Ectodermal cell (in vitro differentiated cells): ENCODE measurements around the gene VEGFA.

Experiments used
- H3K27ac ChIP-seq: 2 replicates; pipeline ENCODE4 v1.7.0; 2013; ENCODE audit warnings: mild to moderate bottlenecking, low read depth, low read length; ENCODE audit not compliant: insufficient read depth, poor library complexity, severe bottlenecking
- H3K27me3 ChIP-seq: 2 replicates; pipeline ENCODE4 v1.7.0; 2013; ENCODE audit warnings: mild to moderate bottlenecking, low read length; ENCODE audit not compliant: insufficient read depth, control insufficient read depth, poor library complexity, severe bottlenecking
- H3K36me3 ChIP-seq: one replicate; pipeline ENCODE4 v1.7.0; 2013; ENCODE audit warnings: low read length; ENCODE audit not compliant: control insufficient read depth, insufficient read depth
- H3K4me1 ChIP-seq: one replicate; pipeline ENCODE4 v1.7.0; 2013; ENCODE audit warnings: low read length; ENCODE audit not compliant: control insufficient read depth, insufficient read depth
- H3K4me3 ChIP-seq: 2 replicates; pipeline ENCODE4 v1.7.0; 2013; ENCODE audit warnings: low read depth, low read length, control low read depth; ENCODE audit not compliant: insufficient read depth
- H3K9me3 ChIP-seq: 2 replicates; pipeline ENCODE4 v1.7.0; 2013; ENCODE audit warnings: mild to moderate bottlenecking, low read length, moderate library complexity; ENCODE audit not compliant: control insufficient read depth
- WGBS, 2 experiments: methylation state at CpG; one replicate each; pipeline ENCODE4 v1.1.7; 2013; ENCODE audit warnings: missing lambda C conversion rate in 2 of 2; 5-methylcytosine and 5-hydroxymethylcytosine counted together

Gene VEGFA

DNA sequence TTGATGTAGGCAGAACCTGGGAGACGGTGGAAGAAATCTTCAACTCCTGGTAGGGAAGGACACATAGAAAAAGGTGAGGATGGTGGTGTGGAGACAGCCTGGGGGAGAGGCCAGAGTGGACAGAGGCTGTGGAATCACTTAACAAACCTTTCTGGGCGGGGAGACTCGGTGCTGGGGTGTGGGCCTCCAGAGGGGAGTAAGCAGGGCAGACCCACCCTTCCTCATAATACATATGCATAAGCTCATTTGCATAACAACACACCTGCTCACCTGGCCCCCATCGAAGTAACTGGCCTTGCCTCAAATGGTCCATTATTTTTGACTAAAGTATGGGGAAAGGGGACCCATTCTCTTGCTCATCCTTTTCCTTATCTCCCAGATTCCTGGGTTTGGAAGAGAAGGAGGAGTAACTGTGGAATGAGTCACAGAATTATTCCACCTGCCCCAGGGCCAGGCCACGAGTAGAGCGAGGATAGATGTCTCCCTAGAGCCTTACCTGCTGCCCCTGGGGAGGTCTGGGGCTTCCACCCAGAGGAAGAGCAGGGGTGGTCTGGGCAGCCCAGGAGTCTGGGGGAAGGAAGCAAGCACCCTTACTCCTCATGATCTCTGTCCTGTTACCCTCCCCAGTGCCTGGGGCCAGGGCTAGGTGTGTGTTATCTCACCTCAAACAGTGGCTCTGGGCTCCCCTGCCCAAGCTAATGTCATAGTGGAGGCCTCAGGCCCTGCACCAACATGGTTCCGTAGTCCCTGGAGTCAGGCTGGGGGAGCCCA, 10.7 kb upstream of the VEGFA start:
- no peak overlapping the region for H3K4me3 ChIP-seq
- H3K27ac ChIP-seq: no peak overlapping the region
- no peaks in the 10 kb centered on the region for H3K9me3 ChIP-seq
- peaks cover 8% of the 10 kb centered on the region for H3K4me1 ChIP-seq
- no peaks in the 10 kb centered on the region for H3K36me3 ChIP-seq
- no peaks in the 10 kb centered on the region for H3K27me3 ChIP-seq
- WGBS, 2 experiments: 75 to 90% methylated on average over 6 to 7 of the region's 7 CpGs

DNA sequence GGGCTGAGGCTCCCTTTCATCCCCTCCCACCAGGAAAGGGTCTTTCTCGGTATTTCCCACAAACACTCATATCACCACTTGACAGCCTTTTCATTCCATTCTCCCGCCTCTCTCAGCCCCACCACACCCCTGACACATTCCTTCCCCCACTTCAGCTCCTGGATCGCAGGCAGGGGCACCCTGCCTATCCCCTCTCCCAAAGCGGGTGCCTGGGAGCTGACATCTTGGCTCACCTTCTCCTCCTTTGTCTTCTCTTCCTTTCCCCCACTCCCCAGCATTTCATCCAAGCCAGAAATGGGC, 10.2 kb upstream of the VEGFA start:
- H3K4me3 ChIP-seq: no peak overlapping the region
- no peak overlapping the region for H3K27ac ChIP-seq
- WGBS, 2 experiments: 86 to 89% methylated on average over 4 of the region's 4 CpGs

DNA sequence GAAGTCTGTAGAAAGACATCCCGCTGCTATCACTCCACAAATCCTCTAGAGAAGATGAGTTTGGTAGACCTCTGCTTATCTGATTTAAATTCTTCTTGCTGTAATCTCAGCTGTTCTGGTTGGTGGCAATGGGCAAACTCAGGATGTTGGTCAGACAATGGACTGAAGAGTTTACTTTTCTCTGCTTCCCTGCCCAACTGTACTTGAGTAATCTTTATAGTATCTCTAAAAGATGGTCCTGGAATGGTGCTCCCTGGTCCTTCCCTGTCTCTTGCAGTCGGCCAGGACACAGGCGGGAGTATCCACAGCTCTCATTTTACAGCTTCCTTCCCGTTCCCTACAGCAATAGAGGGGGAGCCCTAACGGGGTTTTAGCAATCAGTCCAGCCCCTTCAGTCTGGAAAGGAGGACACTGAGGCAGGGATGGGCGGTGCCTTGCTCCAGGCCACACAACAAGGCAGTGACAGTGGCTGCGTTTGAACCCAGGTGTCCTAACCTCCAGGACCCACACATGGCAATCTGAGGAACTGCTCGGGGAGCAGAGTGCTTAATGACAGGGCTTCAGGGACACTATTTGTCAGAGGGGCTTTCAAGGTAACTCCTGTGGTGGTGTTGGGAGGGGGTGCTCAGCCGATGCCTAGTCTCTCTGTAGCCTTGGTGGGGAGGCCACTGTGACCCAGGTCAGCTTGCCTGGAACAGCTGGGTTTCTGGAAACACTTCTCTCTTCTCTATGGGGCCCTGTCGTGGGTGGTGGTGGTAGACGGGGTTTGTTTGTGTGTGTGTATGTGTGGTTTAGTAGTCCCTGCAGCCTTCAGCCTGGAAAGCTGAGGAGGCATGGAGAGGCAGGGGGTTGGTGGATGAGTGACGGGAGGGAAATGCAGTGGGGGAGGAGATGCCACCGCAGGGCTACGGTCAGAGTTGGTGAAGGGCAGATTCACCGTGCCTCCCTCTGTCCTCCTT, 9.5 kb upstream of the VEGFA start:
- H3K9me3 ChIP-seq: no peaks in the 10 kb centered on the region
- no peaks in the 10 kb centered on the region for H3K27me3 ChIP-seq
- no peaks in the 10 kb centered on the region for H3K36me3 ChIP-seq
- H3K27ac ChIP-seq: no peak overlapping the region
- H3K4me3 ChIP-seq: no peak overlapping the region
- H3K4me1 ChIP-seq: peaks cover 9% of the 10 kb centered on the region
- WGBS, 2 experiments: 80 to 82% methylated on average over 15 of the region's 15 CpGs

More for the DNA sequence above, 10.2 kb upstream of the VEGFA start:
- Histone ChIP-seq H3K36me3 (no peaks in the 10 kb centered on the region), H3K9me3 (no peaks in the 10 kb centered on the region), H3K27me3 (no peaks in the 10 kb centered on the region), H3K4me1 (peaks cover 8% of the 10 kb centered on the region)

DNA sequence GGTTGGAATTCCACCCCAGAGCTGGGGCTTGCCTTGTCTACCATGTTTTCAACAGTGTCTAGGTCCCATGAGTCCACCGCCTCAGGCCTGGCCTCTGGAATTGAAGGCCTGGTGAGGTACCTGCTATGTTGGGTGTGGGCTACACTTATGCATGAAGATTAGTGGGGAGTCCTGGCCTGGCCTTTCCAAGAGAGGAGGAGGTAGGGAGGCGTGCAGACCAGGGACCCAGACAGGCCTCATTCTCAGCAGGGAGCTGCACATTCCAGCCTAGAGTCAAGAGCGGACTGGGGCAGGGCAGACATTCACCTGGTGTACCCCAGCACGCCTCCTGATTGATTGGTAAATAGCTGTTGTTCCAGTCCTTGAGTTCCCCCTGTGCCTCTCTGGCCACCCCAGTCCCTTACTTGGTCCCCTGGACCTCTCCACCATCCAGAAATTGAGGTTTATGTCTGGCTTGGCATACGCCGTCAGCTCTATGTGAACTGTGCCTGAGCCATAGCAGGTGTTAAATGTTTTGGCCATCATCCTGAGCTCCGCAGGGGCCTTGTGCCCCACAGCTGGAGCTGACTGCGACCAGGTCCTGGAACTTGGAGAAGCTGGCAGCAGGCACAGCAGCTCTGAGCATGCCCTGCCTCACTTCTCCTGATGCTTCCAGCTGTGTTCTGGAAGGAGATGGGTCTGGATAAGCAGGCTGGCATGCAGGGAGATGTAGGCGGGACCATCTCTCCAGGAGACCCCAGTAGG, 8.2 kb upstream of the VEGFA start:
- no peaks in the 10 kb centered on the region for H3K27me3 ChIP-seq
- H3K4me3 ChIP-seq: no peak overlapping the region
- H3K4me1 ChIP-seq: peaks cover 21% of the 10 kb centered on the region
- no peaks in the 10 kb centered on the region for H3K36me3 ChIP-seq
- H3K27ac ChIP-seq: no peak overlapping the region
- WGBS, 2 experiments: 93 to 94% methylated on average over 9 of the region's 9 CpGs
- no peaks in the 10 kb centered on the region for H3K9me3 ChIP-seq

DNA sequence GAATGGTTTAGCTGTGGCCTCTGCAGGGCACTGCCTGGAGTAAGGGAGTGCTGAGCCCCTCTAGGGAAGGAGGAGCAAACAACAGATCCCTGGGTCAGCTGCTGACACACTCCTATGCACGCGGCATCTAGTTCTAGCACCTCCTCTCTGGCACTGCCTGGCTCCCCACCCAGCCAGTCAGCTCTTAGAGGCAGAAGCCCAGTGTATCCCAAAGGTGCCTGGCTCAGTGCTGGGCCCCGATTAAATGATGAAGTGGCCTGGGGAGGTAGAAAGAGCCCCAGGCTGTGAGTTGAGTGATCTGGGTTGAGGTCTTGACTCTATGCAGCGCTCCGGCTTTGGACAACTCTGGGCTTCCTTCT, 7.6 kb upstream of the VEGFA start:
- H3K27ac ChIP-seq: no peak overlapping the region
- WGBS, 2 experiments: 91 to 94% methylated on average over 5 of the region's 5 CpGs
- no peaks in the 10 kb centered on the region for H3K27me3 ChIP-seq

DNA sequence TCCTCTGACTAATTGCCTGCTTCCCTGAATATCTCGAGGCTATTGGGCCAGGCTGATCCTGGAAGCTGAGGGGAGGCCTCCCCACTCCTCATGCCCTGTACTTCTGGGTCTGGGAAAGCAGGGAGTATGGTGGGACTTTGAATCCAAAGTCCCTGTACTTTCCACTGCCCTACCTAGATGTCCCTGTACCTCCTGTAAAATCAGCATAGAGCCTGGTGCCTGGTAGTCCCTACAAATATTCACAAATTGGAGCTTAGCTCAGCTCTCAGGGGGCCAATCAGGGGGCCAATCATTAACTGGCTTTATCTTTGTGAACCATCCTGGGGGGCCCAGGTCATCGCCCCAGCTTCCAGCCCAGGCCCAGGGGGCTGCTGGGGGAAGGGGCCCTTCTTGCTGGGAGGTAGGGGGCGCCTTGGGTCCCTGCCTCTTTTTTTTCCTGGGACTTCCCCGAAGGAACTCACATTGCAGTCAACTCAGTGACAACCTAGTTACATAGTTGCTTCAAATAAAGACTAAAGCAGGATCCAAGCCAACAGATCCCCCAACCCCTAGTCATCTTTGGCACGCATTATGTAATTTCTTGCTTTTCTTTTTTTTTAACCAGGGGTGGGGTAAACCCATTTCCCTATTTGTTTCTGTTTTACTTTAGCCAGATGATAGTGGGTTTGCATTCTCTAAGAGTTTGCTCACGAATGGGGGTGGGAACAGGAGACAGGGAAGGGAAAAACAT, 6.9 kb upstream of the VEGFA start:
- no peak overlapping the region for H3K27ac ChIP-seq
- 62 to 73% methylated on average over 6 of the region's 6 CpGs for WGBS, 2 experiments
- H3K27me3 ChIP-seq: no peaks in the 10 kb centered on the region
- H3K4me3 ChIP-seq: no peak overlapping the region
- H3K4me1 ChIP-seq: peaks cover 27% of the 10 kb centered on the region
- H3K36me3 ChIP-seq: no peaks in the 10 kb centered on the region
- H3K9me3 ChIP-seq: no peaks in the 10 kb centered on the region

More for the DNA sequence above, 7.6 kb upstream of the VEGFA start:
- Histone ChIP-seq H3K4me3 (no peak overlapping the region), H3K36me3 (no peaks in the 10 kb centered on the region), H3K4me1 (peaks cover 26% of the 10 kb centered on the region), H3K9me3 (no peaks in the 10 kb centered on the region)

DNA sequence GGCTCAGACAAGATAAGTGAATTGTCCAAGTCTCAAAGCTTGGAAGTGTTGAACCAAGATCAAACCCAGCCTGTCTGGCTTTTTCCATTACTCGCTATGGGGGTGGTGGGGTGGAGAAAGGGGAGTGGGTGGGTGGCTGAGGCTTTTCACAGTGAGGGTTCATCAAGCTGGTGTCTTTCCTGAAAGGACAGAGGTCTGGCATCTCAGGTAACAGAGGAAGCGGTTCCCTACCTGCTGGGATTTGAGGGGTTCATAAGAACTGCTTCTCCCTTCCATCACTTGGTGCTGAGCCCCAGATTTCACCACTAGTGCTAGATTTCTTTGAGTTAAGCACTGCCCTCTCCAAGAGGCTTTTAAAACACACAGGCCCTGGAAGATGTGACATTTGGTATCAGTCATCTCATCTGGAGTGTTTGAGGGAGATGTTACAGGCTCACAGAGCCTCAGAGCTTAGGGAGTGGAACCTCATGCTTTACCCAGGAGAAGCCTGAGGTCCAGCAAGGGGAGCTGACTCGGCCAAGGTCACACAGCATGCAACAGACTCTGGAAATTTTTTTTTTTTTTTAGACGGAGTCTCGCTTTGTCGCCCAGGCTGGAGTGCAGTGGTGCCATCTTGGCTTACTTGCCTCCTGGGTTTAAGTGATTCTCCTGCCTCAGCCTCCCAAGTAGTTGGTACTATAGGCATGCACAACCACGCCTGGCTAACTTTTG, 6.0 kb upstream of the VEGFA start:
- no peaks in the 10 kb centered on the region for H3K36me3 ChIP-seq
- peaks cover 30% of the 10 kb centered on the region for H3K4me1 ChIP-seq
- no peak overlapping the region for H3K4me3 ChIP-seq
- H3K9me3 ChIP-seq: no peaks in the 10 kb centered on the region
- WGBS, 2 experiments: 92 to 95% methylated on average over 7 of the region's 7 CpGs
- no peaks in the 10 kb centered on the region for H3K27me3 ChIP-seq
- H3K27ac ChIP-seq: no peak overlapping the region

DNA sequence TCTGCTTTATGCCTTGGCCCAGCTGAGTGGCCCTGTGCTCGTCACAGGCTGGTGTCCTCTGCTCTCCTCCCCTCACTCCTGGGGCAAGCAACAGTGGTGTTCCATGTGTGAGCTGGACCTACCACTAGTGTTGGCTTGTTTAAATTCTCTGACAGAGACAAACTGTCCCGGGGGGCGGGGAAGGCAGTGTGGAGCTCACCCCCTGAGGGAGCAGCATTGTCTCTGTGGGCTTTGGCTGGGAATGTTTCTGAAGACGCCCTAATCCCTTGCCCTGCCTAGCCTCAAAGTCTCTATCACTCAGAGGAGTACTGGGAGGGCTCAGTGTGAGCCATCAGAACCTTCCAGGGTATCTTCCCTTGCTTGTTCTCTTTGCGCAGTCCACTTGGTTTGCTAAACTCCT, 5.2 kb upstream of the VEGFA start:
- WGBS, 2 experiments: 27 to 30% methylated on average over 5 of the region's 5 CpGs
- H3K4me1 ChIP-seq: peaks cover 32% of the 10 kb centered on the region

DNA sequence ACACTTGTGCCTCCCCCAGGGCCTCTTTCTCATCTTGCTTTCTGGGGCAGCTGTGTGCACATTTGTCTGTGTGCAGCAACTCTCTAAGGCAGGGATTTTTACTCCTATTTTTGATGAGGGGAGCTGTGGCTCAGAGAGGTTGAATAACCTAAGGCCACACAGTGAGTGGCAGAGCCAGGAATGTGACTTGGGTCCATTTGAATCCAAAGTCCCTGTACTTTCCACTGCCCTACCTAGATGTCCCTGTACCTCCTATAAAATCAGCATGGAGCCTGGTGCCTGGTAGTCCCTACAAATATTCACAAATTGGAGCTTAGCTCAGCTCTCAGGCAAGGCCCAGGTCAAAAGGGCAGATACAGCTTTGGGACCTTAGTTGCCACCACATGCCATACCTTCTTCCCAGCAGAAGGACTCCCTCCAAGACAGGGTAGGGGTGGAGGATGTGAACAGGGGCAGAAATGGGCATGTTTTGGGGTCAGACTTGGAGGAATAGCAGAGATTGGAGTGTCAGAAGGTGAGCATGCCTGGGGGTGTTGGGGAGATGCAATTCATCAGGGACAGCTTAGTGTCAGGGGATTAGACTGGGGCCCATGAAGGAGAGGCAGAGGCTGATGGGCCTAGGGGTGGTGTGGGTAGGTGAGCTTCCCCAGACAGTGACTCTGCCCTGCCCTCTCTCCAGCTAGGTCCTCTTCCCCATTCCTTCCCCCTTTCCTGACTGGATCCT, 4.1 kb upstream of the VEGFA start:
- Histone ChIP-seq H3K27ac (no peak overlapping the region), H3K4me3 (no peak overlapping the region), H3K36me3 (no peaks in the 10 kb centered on the region), H3K4me1 (peaks cover 29% of the 10 kb centered on the region), H3K9me3 (no peaks in the 10 kb centered on the region), H3K27me3 (no peaks in the 10 kb centered on the region)

More for the DNA sequence above, 5.2 kb upstream of the VEGFA start:
- H3K36me3 ChIP-seq: no peaks in the 10 kb centered on the region
- H3K27me3 ChIP-seq: no peaks in the 10 kb centered on the region
- H3K4me3 ChIP-seq: no peak overlapping the region
- H3K27ac ChIP-seq: no peak overlapping the region
- no peaks in the 10 kb centered on the region for H3K9me3 ChIP-seq
